C1 segment of cervical spinal cord (tissue), 14 donors: ENCODE measurements around the gene PRAME.
A peak's percentile ranks its signal among the peaks of the same experiment; 100 is the strongest.
"Not testable (repeated sequence)": the region's sequence is repeated elsewhere in the genome, so short reads cannot be mapped to it uniquely, and the experiment has no call there.

ENCODE experiments used
- DNase-seq, 14 donors: peaks; one replicate each; lab custom pipeline; 2025; lab: John Stamatoyannopoulos, UW

PRAME gene

GRCh38 chr22:22581524-22581923 is 22.5 kb upstream of the PRAME start:
- DNase-seq: not testable (repeated sequence)

- DNase-seq: no peak
Observed at GRCh38 chr22:22579869-22580604, 21.0 kb upstream of the PRAME start.

DNA sequence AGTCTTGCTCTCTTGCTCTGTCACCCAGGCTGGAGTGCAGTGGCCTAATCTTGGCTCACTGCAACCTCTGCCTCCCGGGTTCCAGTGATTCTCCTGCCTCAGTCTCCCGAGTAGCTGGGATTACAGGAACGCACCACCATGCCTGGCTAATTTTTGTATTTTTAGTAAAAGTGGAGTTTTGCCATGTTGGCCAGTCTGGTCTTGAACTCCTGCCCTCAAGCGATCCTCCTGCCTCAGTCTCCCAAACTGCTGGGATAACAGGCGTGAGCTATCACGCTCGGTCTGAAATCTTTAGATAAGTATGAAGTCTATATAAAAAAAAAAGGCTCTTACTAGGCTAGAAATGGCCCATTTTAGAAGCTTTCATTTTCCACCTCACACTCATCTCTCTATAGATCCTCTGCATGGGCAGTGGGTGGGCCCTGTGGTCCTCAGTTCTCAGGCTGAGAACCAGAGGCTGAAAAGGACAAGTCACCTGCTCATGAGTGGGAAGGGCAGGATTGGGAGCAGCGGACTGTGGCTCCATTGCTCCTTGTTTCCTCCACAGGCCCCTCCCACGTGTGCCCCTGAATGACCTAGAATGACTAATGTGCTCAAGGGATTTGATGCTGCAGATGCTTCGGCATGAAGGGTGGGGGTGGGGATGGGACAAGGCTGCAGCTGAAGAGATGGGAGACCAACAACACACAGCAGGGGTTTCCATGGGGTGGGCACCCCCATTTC is 19.8 kb upstream of the PRAME start:
- no peak for DNase-seq

DNA sequence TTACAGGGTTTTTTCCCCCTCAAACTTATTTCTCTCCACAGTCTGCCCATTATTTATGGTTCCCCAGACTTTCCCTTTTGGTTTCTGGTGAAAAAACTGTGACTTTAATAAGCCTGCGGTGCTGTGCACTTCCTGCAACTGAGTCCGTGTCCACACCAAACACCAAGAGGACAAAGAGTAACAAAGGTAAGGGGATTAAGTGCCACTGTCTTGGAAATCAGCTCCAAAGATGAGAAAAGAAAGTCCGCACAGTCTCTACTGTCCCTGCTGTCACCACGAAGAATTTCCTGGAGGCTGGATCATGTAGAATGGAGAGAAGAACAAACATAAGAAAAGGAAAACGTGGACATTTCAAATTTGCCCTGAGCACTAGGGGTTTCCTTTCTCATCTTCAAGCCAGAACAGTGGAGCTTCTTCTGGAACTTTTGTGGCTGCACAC is 17.9 kb upstream of the PRAME start:
- DNase-seq: no peak

DNA sequence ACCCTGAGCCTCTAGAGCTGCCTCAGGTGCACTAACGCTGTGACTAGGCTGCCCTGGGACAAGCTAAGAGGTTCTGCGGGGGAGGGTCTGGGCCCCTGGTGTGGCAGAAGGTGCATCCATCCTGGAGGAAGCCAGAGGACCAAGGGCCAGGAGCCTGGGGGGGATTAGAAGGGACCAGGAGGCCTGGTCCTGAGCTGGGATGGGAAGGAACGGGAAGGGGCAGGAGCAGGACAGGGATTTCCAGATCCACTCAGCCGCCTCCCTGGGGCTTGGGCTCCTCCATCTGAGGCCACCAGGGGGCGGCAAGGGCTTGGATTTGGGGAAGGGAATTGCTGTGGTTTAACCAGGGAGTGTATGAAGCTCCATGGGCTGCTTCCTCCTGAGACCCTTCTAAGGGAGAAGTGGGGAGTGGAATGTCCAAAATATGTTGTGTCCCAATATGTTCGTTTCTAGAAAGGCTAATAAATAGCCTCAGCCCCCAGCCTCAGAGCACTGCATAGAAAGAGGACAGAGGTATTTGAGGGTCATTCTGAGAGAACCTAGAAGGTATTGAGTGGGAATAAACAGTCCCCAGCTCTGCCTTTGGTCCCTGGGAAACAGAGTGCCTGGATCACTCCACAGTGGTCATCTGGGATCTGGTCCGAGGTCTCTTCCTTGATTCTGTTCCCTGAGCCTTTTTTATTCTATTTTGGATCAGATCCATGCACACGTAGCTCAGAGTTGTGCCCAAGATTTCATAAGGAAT is 17.4 kb upstream of the PRAME start:
- peak in 2 of 14 donors; percentile 9 to 21 for DNase-seq

- no peak for DNase-seq
Observed at GRCh38 chr22:22574361-22574760, 15.3 kb upstream of the PRAME start.

GRCh38 chr22:22573047-22573889 is 14.2 kb upstream of the PRAME start:
- no peak for DNase-seq

DNA sequence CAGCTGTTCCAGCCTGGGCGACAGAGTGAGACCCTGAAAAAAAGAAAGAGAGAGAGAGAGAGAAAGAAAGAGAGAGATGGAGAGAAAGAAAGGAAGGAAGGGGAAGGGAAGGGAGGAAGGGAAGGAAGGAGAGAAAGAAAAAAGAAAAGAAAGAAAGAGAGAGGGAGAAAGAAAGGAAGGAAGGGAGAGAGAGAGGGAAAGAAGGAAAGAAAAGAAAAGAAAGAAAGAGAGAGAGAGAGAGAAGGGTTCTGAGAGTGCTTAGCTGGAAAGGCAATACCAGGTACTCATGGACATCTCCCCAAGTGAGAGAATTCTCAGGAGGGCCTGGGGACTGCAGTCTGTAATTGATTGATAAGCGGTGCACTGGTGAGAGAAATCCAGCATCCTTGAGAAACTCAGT is 12.8 kb upstream of the PRAME start:
- no peak for DNase-seq

DNA sequence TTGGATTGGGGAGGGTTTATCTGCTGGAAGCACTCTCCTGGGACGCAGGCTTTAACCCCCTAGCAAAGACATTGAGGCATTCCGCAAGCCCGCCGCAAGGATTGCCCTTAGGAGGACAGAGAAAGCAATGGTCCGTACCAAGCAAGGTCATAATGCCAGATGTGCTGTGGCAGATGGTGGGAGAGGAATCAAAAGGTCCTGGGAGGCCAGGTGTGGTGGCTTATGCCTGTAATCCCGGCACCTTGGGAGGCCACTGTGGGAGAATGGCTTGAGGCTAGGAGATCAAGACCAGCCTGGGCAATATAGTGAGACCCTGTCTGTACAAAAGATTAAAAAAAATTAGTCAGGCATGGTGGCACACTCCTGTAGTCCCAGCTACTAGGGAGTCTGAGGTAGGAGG is 12.4 kb upstream of the PRAME start:
- DNase-seq: no peak

- no peak for DNase-seq
Observed at GRCh38 chr22:22569218-22569617, 10.2 kb upstream of the PRAME start.

GRCh38 chr22:22565981-22566380 is 6.9 kb upstream of the PRAME start:
- DNase-seq: no peak

GRCh38 chr22:22558071-22558971 is 744 bp downstream of the PRAME start:
- no peak for DNase-seq

DNA sequence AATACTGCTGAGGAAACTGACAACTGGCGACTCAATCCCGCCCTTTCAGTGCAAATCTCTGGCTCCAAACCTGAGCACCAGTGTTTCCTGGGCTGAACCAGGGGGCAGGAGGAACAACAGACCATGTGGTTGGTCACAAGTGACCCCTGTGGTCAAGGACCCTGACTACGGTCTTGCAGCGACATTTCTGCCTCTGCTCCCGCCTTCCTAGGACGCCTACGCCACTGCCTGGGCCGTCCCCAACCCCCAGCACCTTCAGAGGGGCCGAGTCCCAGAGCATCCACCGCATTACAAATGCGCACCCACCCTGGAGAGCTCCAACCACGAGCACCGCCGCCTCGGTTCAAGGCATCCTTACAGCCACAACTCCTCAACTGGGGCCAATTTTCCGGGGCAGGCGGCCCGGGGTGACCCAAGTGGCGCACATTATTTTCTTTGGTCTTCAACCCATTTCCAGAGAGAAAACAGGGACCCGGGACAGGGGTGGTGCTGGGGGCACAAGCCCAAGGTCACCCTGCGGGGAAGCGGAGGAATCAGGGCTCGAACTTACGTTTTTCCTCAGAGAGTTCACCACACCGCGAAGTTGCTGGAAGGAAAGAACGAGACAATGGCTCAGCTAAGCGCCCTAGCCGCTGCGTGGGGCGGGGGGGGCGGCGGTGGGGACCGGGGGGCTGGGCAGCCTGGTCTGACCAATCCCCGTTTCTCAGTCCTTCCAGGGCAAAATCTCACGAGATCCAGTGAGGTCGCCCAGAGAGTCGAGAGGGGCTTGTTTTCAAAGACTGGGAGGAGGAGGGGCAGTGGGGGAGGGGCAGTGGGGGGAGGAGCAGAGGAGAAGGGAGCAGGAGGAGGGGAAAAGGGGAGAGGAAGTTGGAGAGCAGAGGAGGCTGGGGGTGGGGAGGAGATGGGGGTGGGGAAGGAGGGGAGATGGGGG is 1.8 kb downstream of the PRAME start:
- DNase-seq: no peak

GRCh38 chr22:22556578-22556977 is 2.5 kb downstream of the PRAME start:
- no peak for DNase-seq

DNA sequence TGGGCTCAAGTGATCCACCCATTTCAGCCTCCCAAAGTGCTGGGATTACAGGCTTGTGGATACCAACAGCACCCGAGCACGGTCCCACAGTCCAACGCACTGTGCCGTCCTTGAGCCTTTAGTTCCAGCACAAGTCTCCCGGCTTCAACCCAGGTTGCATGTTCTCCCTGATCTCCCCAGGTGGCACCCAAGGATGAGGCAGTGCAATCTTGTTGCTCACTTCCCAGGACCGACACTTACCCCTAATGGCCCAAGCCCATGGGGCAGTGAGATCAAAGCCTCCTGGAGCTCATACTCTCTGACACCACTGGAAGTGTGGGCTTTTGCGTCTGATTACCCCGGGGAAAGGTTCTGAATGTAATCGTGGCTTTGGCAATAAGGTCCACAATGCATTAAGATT is 3.5 kb downstream of the PRAME start:
- no peak for DNase-seq

- DNase-seq: no peak
Observed at GRCh38 chr22:22554587-22555284, 4.3 kb downstream of the PRAME start.

DNA sequence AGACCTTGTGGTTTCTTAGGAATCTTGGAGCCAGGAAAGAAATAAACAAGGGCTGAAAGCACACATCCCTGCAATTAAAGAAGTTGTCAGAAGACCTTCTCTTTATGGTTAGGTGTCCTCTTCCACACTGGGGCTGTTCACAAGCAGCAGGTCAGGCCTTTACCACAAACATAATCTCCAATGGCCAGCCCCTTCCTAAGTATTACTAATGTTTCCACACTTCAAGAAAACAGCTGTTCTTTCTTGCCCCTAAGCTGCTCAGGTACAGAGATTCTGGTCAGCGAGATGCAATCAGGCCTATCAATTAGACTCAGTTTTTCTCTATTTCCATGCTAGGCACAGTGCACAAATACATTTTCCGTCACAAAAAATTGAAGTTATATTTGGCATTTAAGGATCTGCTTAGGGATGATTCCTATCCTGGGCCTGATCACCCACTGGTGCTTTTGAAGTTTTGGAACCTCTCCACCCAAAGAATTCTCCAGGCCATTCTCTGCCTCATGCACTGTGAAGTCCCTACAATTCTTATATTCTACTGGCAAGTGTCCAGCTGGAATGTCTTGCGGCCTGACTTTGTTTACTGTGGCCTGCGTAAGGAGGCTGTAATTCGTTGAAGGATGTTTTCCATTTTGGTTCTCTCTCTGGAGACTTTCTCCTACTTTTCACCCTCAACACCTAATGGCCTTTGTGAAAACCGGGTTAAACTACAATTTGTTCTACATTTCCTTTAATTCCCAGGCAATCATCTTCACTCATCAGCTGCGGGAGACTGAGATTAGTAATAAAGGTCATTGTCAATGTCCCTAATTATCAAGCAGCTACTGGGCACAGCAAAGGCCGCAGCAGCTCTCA is 5.1 kb downstream of the PRAME start:
- DNase-seq: no peak

GRCh38 chr22:22553141-22553540 is 5.9 kb downstream of the PRAME start:
- DNase-seq: no peak
